Measurements from ENCODE around the gene SOD2. TPM values are rescaled to one million over a fixed set of nuclear protein-coding genes. Genes with fewer than 3 reads are reported as not detected.
"Not testable (repeated sequence)": the region's sequence is repeated elsewhere in the genome, so short reads cannot be mapped to it uniquely, and the experiment has no call there.

SOD2 gene
- total and polyA plus RNA-seq, 9 of the 15 experiments (the other 6 are each of a cell fraction or from before 2014, with no cell fraction given), result 39.8 to 140 (median 95.8) TPM

- H3K4me3 ChIP-seq; H3K27me3 ChIP-seq (ENCODE audit: control insufficient read depth in 2 of 2, insufficient read depth in 2 of 2, low read length in 2 of 2); H3K9me3 ChIP-seq (replicated peaks; ENCODE audit: control insufficient read depth, insufficient read depth, low read depth, low read length); H3K4me2 ChIP-seq (ENCODE audit: insufficient read depth, low read length); H3K9ac ChIP-seq (ENCODE audit: insufficient read depth in 1 of 2, low read depth in 2 of 2, low read length in 2 of 2); ATAC-seq; BruUV-seq (replicated peaks); H3K36me3 ChIP-seq (ENCODE audit: control insufficient read depth, insufficient read depth, low read length); H3K79me2 ChIP-seq (ENCODE audit: control insufficient read depth, insufficient read depth, low read length); H3K9me1 ChIP-seq (ENCODE audit: control insufficient read depth, insufficient read depth, low read length); H3K27ac ChIP-seq (ENCODE audit: extremely low read depth, low read depth, low read length); H4K20me1 ChIP-seq (replicated peaks; ENCODE audit: control insufficient read depth, insufficient read depth, low read length); in situ Hi-C loops (cut with MboI); H3K4me1 ChIP-seq (replicated peaks in 1 of 2; ENCODE audit: control insufficient read depth in 2 of 2, insufficient read depth in 2 of 2, low read length in 2 of 2); CTCF ChIA-PET (ENCODE audit: low intra/inter-chr PET ratio); intact Hi-C loops (cut with micrococcal nuclease); DNase-seq (ENCODE audit: extremely low read depth in 1 of 4, low spot score in 3 of 4); FAIRE-seq; H2AFZ ChIP-seq (ENCODE audit: low read depth, low read length): not testable (repeated sequence)
- TF ChIP-seq ZBTB1 (CRISPR knock-in tag; IDR thresholded peaks at IDR 0.05; ENCODE audit: borderline replicate concordance, low read depth) (peak; percentile 70), HMBOX1 (IDR thresholded peaks at IDR 0.05) (peak; percentile 89)
- POLR2A ChIA-PET, result interaction anchor here (1.0 kb wide), 2 partner anchors 8 to 16 kb away, joined by 3 read pairs; partner anchors contain the start of gene WTAP
- 18% methylated on average over 4 of the region's 4 CpGs for WGBS (ENCODE audit: insufficient coverage, low coverage, missing lambda C conversion rate)
These were observed 17.6 kb upstream of the SOD2 start for GRCh38 chr6:159710603-159711002.

DNA sequence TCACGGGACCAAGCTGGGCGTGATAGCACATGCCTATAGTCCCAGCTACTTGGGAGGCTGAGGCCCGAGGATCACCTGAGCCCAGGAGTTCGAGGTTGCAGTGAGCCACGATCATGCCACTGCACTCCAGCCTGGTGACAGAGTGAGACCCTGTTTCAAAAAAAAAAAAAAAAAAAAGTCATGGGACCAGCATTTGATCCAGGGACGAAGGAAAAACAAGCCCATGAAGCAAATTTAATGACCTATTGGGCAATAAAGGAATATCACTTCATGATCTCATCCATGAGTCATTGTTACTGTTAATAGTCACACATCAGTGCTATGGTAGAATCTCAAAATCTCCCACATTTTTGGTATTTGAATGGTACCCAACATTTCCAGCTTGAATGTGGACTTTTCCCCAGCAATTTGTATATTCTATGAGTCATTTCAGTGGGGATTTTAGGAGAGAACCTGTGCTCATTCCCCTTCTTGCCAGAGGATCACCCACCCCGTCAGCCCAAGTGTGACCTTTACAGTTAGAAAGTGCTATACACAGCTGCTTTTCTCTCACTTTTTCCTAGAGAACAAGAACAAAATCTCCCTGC, 8.5 kb upstream of the SOD2 start:
- ATAC-seq (no peak), FAIRE-seq (peak; percentile 35), DNase-seq (ENCODE audit: extremely low read depth in 1 of 4, low spot score in 3 of 4) (no peak)
- ChIA-PET CTCF (ENCODE audit: low intra/inter-chr PET ratio) (no interaction called here), POLR2A (interaction anchor here (0.7 to 1.3 kb wide), 2 partner anchors 19 to 90 kb away, joined by 3 to 4 read pairs; no protein-coding TSS in a partner anchor)
- 40% methylated on average over 7 of the region's 7 CpGs for WGBS (ENCODE audit: insufficient coverage, low coverage, missing lambda C conversion rate)
- no peaks in the 10 kb centered on the region for H3K36me3 ChIP-seq (ENCODE audit: control insufficient read depth, insufficient read depth, low read length)
- H3K27me3 ChIP-seq (ENCODE audit: control insufficient read depth in 2 of 2, insufficient read depth in 2 of 2, low read length in 2 of 2), result no peaks in the 10 kb centered on the region
- no TSS peak for BruUV-seq (replicated peaks)
- H4K20me1 ChIP-seq (replicated peaks; ENCODE audit: control insufficient read depth, insufficient read depth, low read length), result no peaks in the 10 kb centered on the region
- no peaks in the 10 kb centered on the region for H3K79me2 ChIP-seq (ENCODE audit: control insufficient read depth, insufficient read depth, low read length)
- no peak overlapping the region for H3K27ac ChIP-seq (ENCODE audit: extremely low read depth, low read depth, low read length)
- H3K4me1 ChIP-seq (replicated peaks in 1 of 2; ENCODE audit: control insufficient read depth in 2 of 2, insufficient read depth in 2 of 2, low read length in 2 of 2), result no peaks in the 10 kb centered on the region; a peak in 1 of 5 replicates
- H2AFZ ChIP-seq (ENCODE audit: low read depth, low read length), result no peak overlapping the region
- H3K9me3 ChIP-seq (replicated peaks; ENCODE audit: control insufficient read depth, insufficient read depth, low read depth, low read length), result peaks cover 2% of the 10 kb centered on the region; the same call in 1 of the 2 replicates
- in situ Hi-C loops (cut with MboI) (no loop called here), intact Hi-C loops (cut with micrococcal nuclease) (no loop called here)
- no peak overlapping the region for H3K9ac ChIP-seq (ENCODE audit: insufficient read depth in 1 of 2, low read depth in 2 of 2, low read length in 2 of 2)
- no peak overlapping the region for H3K4me3 ChIP-seq
- H3K4me2 ChIP-seq (ENCODE audit: insufficient read depth, low read length), result no peak overlapping the region
- H3K9me1 ChIP-seq (ENCODE audit: control insufficient read depth, insufficient read depth, low read length), result no peaks in the 10 kb centered on the region
- TF ChIP-seq RBM17 (IDR thresholded peaks at IDR 0.05; ENCODE audit: borderline replicate concordance, low read depth, low read length) (no peak), SP1 (CRISPR knock-in tag; IDR thresholded peaks at IDR 0.05) (no peak), ZNF75A (CRISPR knock-in tag; IDR thresholded peaks at IDR 0.05) (no peak), POLR2A (conservative IDR thresholded peaks at IDR 0.05) (no peak), CEBPB (tag; IDR thresholded peaks at IDR 0.05) (peak; percentile 82), ZNF584 (CRISPR knock-in tag; IDR thresholded peaks at IDR 0.05; ENCODE audit: low read depth) (no peak), FOXJ2 (tag; IDR thresholded peaks at IDR 0.05) (no peak), LARP7 (IDR thresholded peaks at IDR 0.05) (no peak), KAT7 (CRISPR knock-in tag; IDR thresholded peaks at IDR 0.05; ENCODE audit: borderline replicate concordance) (no peak), TEAD2 (tag; IDR thresholded peaks at IDR 0.05) (no peak), MED1 (CRISPR knock-in tag; IDR thresholded peaks at IDR 0.05; ENCODE audit: borderline replicate concordance) (no peak), CBX8 (IDR thresholded peaks at IDR 0.05; ENCODE audit: borderline replicate concordance, extremely low read depth, low read depth, low read length, poor library complexity, severe bottlenecking) (no peak), MCM7 (IDR thresholded peaks at IDR 0.05) (no peak), JUND (IDR thresholded peaks at IDR 0.05; ENCODE audit: borderline replicate concordance, low read depth, low read length) (peak; percentile 71; the same call in 1 of the 2 replicates), JUND (tag; IDR thresholded peaks at IDR 0.05; ENCODE audit: borderline replicate concordance, low read depth, low read length) (peak; percentile 70; the same call in 1 of the 3 replicates)
